Neutrophil (primary cell): ENCODE data around the gene SFTPA2.
"Not testable (repeated sequence)": the region's sequence is repeated elsewhere in the genome, so short reads cannot be mapped to it uniquely, and the experiment has no call there.

Experiments used
- H3K27ac ChIP-seq: fragments of 200-600 bp; sonication (generic); 2 replicates; pipeline ENCODE4 v1.5.1; 2016; ENCODE audit warnings: mild to moderate bottlenecking, moderate library complexity
- H3K27me3 ChIP-seq: fragments of 200-600 bp; sonication (generic); 2 replicates; pipeline ENCODE4 v1.6.0; 2016; ENCODE audit warnings: mild to moderate bottlenecking
- H3K36me3 ChIP-seq: fragments of 200-600 bp; sonication (generic); 2 replicates; pipeline ENCODE4 v1.5.1; 2017
- H3K4me1 ChIP-seq, 2 experiments: fragments of 200-600 bp in 1 of 2; sonication (generic) in 1 of 2; 1 replicate in 1 of 2; 2 replicates in 1 of 2; pipeline versions ENCODE4 v1.5.1 to v1.6.1; 2013 to 2016; ENCODE audit warnings: low read depth in 1 of 2, low read length in 1 of 2, mild to moderate bottlenecking in 1 of 2, moderate library complexity in 1 of 2; ENCODE audit not compliant: control insufficient read depth in 1 of 2, insufficient read depth in 1 of 2
- H3K4me3 ChIP-seq, 2 experiments: fragments of 200-600 bp in 1 of 2; sonication (generic) in 1 of 2; 1 replicate in 1 of 2; 2 replicates in 1 of 2; pipeline ENCODE4 v1.5.1; 2013 to 2016; ENCODE audit warnings: low read depth in 1 of 2, low read length in 1 of 2, mild to moderate bottlenecking in 1 of 2, moderate library complexity in 1 of 2
- H3K9me3 ChIP-seq: fragments of 200-600 bp; sonication (generic); 2 replicates; pipeline ENCODE4 v1.5.1; 2016
- TF ChIP-seq, protein P1 (sequence below): fragments of 200-600 bp; sonication (generic); IDR thresholded peaks from 2 replicates; pipeline ENCODE4 v1.5.1; 2016; ENCODE audit warnings: antibody characterized with exemption

SFTPA2 gene

DNA sequence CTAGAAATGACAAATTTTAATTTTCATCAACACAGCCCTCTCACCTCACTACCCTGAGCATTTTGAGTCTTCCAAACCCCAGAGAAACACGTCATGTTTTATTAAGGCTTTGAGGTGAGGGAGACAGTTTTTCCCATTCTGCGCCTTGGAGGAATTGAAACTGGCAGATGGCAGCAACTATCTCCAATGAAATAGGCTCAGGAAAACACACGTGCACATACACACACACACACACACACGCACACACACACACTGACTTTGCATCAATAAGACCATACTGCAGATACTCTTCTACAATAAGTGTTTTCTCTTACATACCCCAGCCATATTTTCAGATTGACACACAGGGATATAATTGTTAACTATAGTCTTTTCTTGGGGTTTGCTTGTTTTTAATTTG lies 3.2 kb upstream of the SFTPA2 start:
- no peaks in the 10 kb centered on the region for H3K4me1 ChIP-seq
- H3K27ac ChIP-seq, result no peak overlapping the region
- no peaks in the 10 kb centered on the region for H3K9me3 ChIP-seq
- TF ChIP-seq, protein P1, sequence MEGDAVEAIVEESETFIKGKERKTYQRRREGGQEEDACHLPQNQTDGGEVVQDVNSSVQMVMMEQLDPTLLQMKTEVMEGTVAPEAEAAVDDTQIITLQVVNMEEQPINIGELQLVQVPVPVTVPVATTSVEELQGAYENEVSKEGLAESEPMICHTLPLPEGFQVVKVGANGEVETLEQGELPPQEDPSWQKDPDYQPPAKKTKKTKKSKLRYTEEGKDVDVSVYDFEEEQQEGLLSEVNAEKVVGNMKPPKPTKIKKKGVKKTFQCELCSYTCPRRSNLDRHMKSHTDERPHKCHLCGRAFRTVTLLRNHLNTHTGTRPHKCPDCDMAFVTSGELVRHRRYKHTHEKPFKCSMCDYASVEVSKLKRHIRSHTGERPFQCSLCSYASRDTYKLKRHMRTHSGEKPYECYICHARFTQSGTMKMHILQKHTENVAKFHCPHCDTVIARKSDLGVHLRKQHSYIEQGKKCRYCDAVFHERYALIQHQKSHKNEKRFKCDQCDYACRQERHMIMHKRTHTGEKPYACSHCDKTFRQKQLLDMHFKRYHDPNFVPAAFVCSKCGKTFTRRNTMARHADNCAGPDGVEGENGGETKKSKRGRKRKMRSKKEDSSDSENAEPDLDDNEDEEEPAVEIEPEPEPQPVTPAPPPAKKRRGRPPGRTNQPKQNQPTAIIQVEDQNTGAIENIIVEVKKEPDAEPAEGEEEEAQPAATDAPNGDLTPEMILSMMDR, result no peak
- H3K36me3 ChIP-seq, result no peaks in the 10 kb centered on the region
- H3K27me3 ChIP-seq, result peaks cover 22% of the 10 kb centered on the region
- H3K4me3 ChIP-seq, result no peak overlapping the region

DNA sequence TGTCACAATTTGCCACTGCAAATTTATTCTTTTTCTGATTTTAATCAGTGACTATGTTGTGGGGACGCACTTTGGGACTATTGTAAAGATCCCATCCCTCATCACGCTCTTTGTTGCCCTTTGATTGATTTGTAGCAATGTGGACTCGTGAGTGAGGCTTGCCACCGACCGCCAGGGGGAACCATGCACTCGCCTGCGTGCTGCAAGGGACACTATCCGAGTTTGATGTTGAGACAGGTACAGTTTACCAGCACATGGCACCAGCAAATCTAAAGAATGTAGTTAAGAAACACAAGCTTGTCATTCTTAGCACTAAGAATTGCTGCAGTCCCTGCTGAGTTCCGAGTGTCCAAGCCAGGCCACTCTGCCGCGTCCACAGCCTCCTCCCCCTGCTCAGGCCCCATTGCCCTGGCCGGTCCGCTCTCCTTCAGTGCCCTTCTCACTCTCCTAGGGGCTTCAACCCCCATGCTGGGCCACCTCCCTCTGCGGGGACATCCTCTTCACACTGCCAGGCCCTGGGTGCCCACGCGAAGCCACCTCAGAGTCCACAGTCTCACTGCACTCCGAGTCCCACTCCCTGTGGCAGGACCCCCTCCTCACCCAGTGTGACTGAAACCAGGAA lies 2.0 kb upstream of the SFTPA2 start:
- Histone ChIP-seq H3K4me1 (no peaks in the 10 kb centered on the region), H3K27me3 (peaks cover 22% of the 10 kb centered on the region), H3K27ac (no peak overlapping the region), H3K4me3 (no peak overlapping the region), H3K9me3 (no peaks in the 10 kb centered on the region), H3K36me3 (no peaks in the 10 kb centered on the region)
- TF ChIP-seq, protein P1, result no peak

DNA sequence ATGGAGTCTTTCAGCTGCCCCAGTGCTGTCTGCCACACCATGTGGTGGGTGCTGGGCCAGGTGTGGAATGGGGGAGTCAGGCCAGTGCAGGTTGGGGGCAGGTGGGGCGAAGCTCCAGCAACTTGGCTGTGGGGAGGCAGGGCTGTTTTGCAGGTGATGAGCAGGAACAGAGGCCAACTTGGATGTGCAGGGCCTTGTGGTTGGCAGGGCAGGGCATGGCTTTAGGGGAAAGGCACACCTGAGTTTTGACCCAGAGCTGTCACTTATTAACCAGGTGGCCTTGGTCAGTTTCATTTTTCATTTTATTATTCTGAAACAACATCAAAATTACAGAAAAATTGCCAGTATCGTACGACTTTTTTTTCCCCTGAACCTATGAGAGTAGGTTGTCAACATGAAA lies 1.1 kb upstream of the SFTPA2 start:
- H3K36me3 ChIP-seq, result no peaks in the 10 kb centered on the region
- H3K27me3 ChIP-seq, result peaks cover 22% of the 10 kb centered on the region
- no peak overlapping the region for H3K4me3 ChIP-seq
- H3K27ac ChIP-seq, result no peak overlapping the region
- no peaks in the 10 kb centered on the region for H3K4me1 ChIP-seq
- TF ChIP-seq, protein P1, result no peak
- no peaks in the 10 kb centered on the region for H3K9me3 ChIP-seq

DNA sequence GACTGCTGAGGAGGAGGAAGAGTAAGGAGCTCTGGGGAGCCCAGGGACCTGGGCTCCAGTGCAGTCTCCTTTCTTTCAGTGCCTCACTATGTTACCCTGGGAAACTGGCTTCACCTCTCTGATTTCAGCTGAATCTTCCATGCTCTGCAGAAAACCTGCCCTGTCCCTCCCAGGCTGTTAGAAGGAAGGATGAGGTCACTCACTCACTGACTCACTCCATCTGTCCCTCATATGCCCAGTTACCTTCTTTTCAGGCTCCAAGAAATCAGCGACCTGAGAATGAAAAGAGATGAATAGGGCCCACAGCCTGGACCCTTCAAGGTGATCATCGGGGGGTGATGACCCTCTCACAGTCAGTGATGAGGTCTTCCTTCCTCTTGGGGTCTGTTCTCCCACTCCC lies 481 bp downstream of the SFTPA2 start:
- Histone ChIP-seq H3K4me3 (no peak overlapping the region), H3K27ac (no peak overlapping the region), H3K27me3 (peaks cover 19% of the 10 kb centered on the region), H3K4me1 (no peaks in the 10 kb centered on the region), H3K36me3 (no peaks in the 10 kb centered on the region), H3K9me3 (no peaks in the 10 kb centered on the region)
- TF ChIP-seq, protein P1, result no peak

DNA sequence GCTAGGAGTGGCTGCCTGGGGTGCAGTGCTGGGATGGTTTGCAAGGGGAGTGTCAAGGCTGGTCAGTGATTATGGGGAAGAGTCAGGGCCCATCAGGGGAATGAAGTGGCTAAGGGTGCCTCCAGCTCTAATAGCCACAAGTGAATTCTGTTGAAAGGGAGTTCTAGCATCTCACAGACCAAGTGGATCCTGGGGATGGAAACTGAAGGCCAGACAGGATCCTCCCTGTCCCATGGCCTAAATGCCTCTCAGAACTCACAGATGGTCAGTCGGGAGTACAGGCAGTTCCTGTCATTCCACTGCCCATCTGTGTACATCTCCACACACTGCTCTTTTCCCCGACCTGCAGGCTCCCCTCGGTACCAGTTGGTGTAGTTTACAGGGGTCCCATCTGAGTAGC lies 3.2 kb downstream of the SFTPA2 start:
- H3K27me3 ChIP-seq, H3K9me3 ChIP-seq, H3K4me3 ChIP-seq, H3K27ac ChIP-seq, H3K4me1 ChIP-seq, H3K36me3 ChIP-seq: not testable (repeated sequence)

DNA sequence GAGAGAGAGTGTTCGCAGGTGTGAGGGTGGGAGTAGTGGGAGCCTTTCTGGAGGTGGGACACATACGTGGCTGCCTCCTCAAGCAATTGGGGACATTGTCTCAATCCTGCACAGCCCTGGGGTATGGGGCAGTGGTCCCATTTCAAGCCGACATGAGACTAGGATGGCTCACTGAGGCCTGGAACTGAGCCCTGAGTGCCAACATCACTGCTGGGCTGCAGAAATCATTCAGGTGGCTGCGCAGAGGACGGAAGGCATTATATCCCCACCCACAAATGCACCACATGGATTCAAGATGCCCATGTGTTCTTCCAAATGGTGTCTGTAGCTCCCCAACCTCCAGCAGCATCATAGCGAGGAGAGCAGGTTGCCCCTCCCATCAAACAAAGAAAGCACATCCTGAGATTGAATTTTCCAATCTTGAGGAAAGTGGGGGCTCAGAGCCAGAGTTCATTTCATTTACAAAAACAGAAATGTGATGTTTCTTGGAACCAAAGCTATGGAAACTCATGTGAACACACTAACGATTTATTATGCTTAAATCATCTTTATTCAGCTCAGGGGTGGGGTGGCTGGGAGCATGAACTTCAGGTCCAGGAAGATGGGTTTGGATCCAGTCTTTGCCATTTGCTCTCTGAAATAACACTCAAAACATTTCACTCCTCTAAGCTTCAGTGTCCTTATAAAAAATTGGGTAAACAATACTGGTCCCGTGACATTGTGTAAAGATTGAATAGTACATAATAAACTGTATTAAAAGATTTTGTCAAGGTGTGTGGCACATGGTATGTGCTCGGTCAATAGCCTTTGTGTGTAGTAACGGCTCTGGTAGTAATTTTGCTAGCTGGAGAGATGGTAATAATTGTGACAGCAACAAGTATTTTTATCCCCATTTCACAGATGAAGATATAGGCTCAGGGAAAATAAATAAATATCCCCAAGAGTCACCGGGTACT lies 4.6 kb downstream of the SFTPA2 start:
- TF ChIP-seq, protein P1, result no peak
- no peak overlapping the region for H3K27ac ChIP-seq
- no peak overlapping the region for H3K4me3 ChIP-seq
- no peaks in the 10 kb centered on the region for H3K4me1 ChIP-seq
- H3K27me3 ChIP-seq, result no peaks in the 10 kb centered on the region
- H3K36me3 ChIP-seq, result no peaks in the 10 kb centered on the region
- H3K9me3 ChIP-seq, result no peaks in the 10 kb centered on the region
